ENCODE data around the gene PAXIP1. TPM values are rescaled to one million over a fixed set of nuclear protein-coding genes. Genes with fewer than 3 reads are reported as not detected.

Gene PAXIP1
- polyA plus RNA-seq, 6 donors from 2014 or later, result 1.4 to 2.7 (median 2.0) TPM

GRCh38 chr7:154986200-154986945 is 16.6 kb downstream of the PAXIP1 start:
- H3K27ac Mint-ChIP-seq, result peak overlapping the region in 1 of 6 donors; percentile 17
- no peak for DNase-seq
- H3K27me3 Mint-ChIP-seq, result no peaks in the 10 kb centered on the region
- peaks cover 0 to 5% of the 10 kb centered on the region in 2 donors for H3K36me3 Mint-ChIP-seq
- H3K9me3 Mint-ChIP-seq, result no peaks in the 10 kb centered on the region
- no peak for ATAC-seq (ENCODE audit: low read depth in 2 of 2)
- peaks cover 0 to 10% (median 3%) of the 10 kb centered on the region in 3 donors for H3K4me1 Mint-ChIP-seq
- no peak overlapping the region for H3K4me3 Mint-ChIP-seq

- peaks cover 0 to 10% (median 3%) of the 10 kb centered on the region in 3 donors for H3K4me1 Mint-ChIP-seq
- no peak for DNase-seq
- no peaks in the 10 kb centered on the region for H3K36me3 Mint-ChIP-seq
- H3K27me3 Mint-ChIP-seq, result no peaks in the 10 kb centered on the region
- no peaks in the 10 kb centered on the region for H3K9me3 Mint-ChIP-seq
- no peak for ATAC-seq (ENCODE audit: low read depth in 2 of 2)
- no peak overlapping the region for H3K4me3 Mint-ChIP-seq
- H3K27ac Mint-ChIP-seq, result no peak overlapping the region
Measured at GRCh38 chr7:154985230-154985629, 17.7 kb downstream of the PAXIP1 start.

GRCh38 chr7:154984601-154985188 is 18.2 kb downstream of the PAXIP1 start:
- no peaks in the 10 kb centered on the region for H3K9me3 Mint-ChIP-seq
- H3K4me1 Mint-ChIP-seq, result peaks cover 0 to 10% (median 3%) of the 10 kb centered on the region in 3 donors
- no peaks in the 10 kb centered on the region for H3K27me3 Mint-ChIP-seq
- H3K27ac Mint-ChIP-seq, result no peak overlapping the region
- H3K36me3 Mint-ChIP-seq, result no peaks in the 10 kb centered on the region
- ATAC-seq (ENCODE audit: low read depth in 2 of 2) (no peak), DNase-seq (no peak)
- H3K4me3 Mint-ChIP-seq, result no peak overlapping the region

GRCh38 chr7:154978017-154978416 is 24.9 kb downstream of the PAXIP1 start:
- ATAC-seq (ENCODE audit: low read depth in 2 of 2) (no peak), DNase-seq (no peak)
- Mint-ChIP-seq H3K4me1 (peaks cover 21 to 26% (median 23%) of the 10 kb centered on the region in 3 donors), H3K4me3 (no peak overlapping the region), H3K27me3 (no peaks in the 10 kb centered on the region), H3K36me3 (peaks cover 8 to 14% of the 10 kb centered on the region in 2 donors), H3K9me3 (peaks cover 0 to 3% (median 0%) of the 10 kb centered on the region in 7 donors), H3K27ac (no peak overlapping the region)

- DNase-seq, result no peak
- Mint-ChIP-seq H3K36me3 (peaks cover 8 to 19% of the 10 kb centered on the region in 2 donors), H3K27ac (no peak overlapping the region), H3K9me3 (peaks cover 0 to 3% (median 0%) of the 10 kb centered on the region in 7 donors), H3K4me3 (no peak overlapping the region), H3K27me3 (no peaks in the 10 kb centered on the region), H3K4me1 (peaks cover 20 to 31% (median 20%) of the 10 kb centered on the region in 3 donors)
- no peak for ATAC-seq (ENCODE audit: low read depth in 2 of 2)
Measured at GRCh38 chr7:154977250-154977649, 25.7 kb downstream of the PAXIP1 start.

GRCh38 chr7:154976844-154977243 is 26.1 kb downstream of the PAXIP1 start:
- Mint-ChIP-seq H3K4me3 (no peak overlapping the region), H3K9me3 (peaks cover 0 to 3% (median 0%) of the 10 kb centered on the region in 7 donors)

GRCh38 chr7:154975984-154976383 is 26.9 kb downstream of the PAXIP1 start:
- ATAC-seq (ENCODE audit: low read depth in 2 of 2) (no peak), DNase-seq (no peak)
- no peaks in the 10 kb centered on the region for H3K27me3 Mint-ChIP-seq
- peak overlapping the region in 5 of 6 donors; percentile 1 to 85 (median 53) for H3K27ac Mint-ChIP-seq
- H3K9me3 Mint-ChIP-seq, result peaks cover 0 to 3% (median 0%) of the 10 kb centered on the region in 7 donors
- H3K4me3 Mint-ChIP-seq, result peak overlapping the region in 7 of 8 donors; percentile 1 to 74 (median 30)
- H3K4me1 Mint-ChIP-seq, result peaks cover 17 to 31% (median 20%) of the 10 kb centered on the region in 3 donors
- H3K36me3 Mint-ChIP-seq, result peaks cover 8 to 19% of the 10 kb centered on the region in 2 donors

More at GRCh38 chr7:154976844-154977243, 26.1 kb downstream of the PAXIP1 start:
- Mint-ChIP-seq H3K36me3 (peaks cover 8 to 19% of the 10 kb centered on the region in 2 donors), H3K27ac (peak overlapping the region in 2 of 6 donors; percentile 62 to 78), H3K27me3 (no peaks in the 10 kb centered on the region), H3K4me1 (peaks cover 17 to 31% (median 20%) of the 10 kb centered on the region in 3 donors)
- ATAC-seq (ENCODE audit: low read depth in 2 of 2) (no peak), DNase-seq (no peak)

- peaks cover 8 to 23% of the 10 kb centered on the region in 2 donors for H3K36me3 Mint-ChIP-seq
- H3K9me3 Mint-ChIP-seq, result peaks cover 0 to 3% (median 0%) of the 10 kb centered on the region in 7 donors
- H3K4me1 Mint-ChIP-seq, result peaks cover 17 to 31% (median 20%) of the 10 kb centered on the region in 3 donors
- no peak overlapping the region for H3K4me3 Mint-ChIP-seq
- DNase-seq (no peak), ATAC-seq (ENCODE audit: low read depth in 2 of 2) (no peak)
- H3K27me3 Mint-ChIP-seq, result no peaks in the 10 kb centered on the region
- no peak overlapping the region for H3K27ac Mint-ChIP-seq
Measured at GRCh38 chr7:154973381-154973780, 29.5 kb downstream of the PAXIP1 start.

GRCh38 chr7:154968336-154969001 is 34.5 kb downstream of the PAXIP1 start:
- Mint-ChIP-seq H3K36me3 (peaks cover 21 to 22% of the 10 kb centered on the region in 2 donors), H3K4me3 (no peak overlapping the region), H3K27me3 (no peaks in the 10 kb centered on the region), H3K4me1 (peaks cover 0 to 10% (median 8%) of the 10 kb centered on the region in 3 donors), H3K9me3 (no peaks in the 10 kb centered on the region), H3K27ac (no peak overlapping the region)
- no peak for DNase-seq
- no peak for ATAC-seq (ENCODE audit: low read depth in 2 of 2)

GRCh38 chr7:154967401-154967955 is 35.4 kb downstream of the PAXIP1 start:
- H3K27ac Mint-ChIP-seq, result peak overlapping the region in 1 of 6 donors; percentile 58
- ATAC-seq (ENCODE audit: low read depth in 2 of 2), result no peak
- peaks cover 18 to 22% of the 10 kb centered on the region in 2 donors for H3K36me3 Mint-ChIP-seq
- no peak for DNase-seq
- no peaks in the 10 kb centered on the region for H3K9me3 Mint-ChIP-seq
- H3K4me1 Mint-ChIP-seq, result peaks cover 0 to 7% (median 0%) of the 10 kb centered on the region in 3 donors
- H3K27me3 Mint-ChIP-seq, result no peaks in the 10 kb centered on the region
- H3K4me3 Mint-ChIP-seq, result no peak overlapping the region

GRCh38 chr7:154965014-154965413 is 37.9 kb downstream of the PAXIP1 start:
- H3K36me3 Mint-ChIP-seq, result peaks cover 22 to 23% of the 10 kb centered on the region in 2 donors
- no peak overlapping the region for H3K27ac Mint-ChIP-seq

GRCh38 chr7:154960063-154960790 is 42.7 kb downstream of the PAXIP1 start:
- no peaks in the 10 kb centered on the region for H3K4me1 Mint-ChIP-seq
- peaks cover 8 to 28% of the 10 kb centered on the region in 2 donors for H3K36me3 Mint-ChIP-seq

More at GRCh38 chr7:154965014-154965413, 37.9 kb downstream of the PAXIP1 start:
- H3K4me3 Mint-ChIP-seq, result peak overlapping the region in 1 of 8 donors; percentile 66
- no peaks in the 10 kb centered on the region for H3K9me3 Mint-ChIP-seq
- no peaks in the 10 kb centered on the region for H3K27me3 Mint-ChIP-seq
- DNase-seq (no peak), ATAC-seq (ENCODE audit: low read depth in 2 of 2) (no peak)
- peaks cover 0 to 7% (median 0%) of the 10 kb centered on the region in 3 donors for H3K4me1 Mint-ChIP-seq

More at GRCh38 chr7:154960063-154960790, 42.7 kb downstream of the PAXIP1 start:
- ATAC-seq (ENCODE audit: low read depth in 2 of 2) (no peak), DNase-seq (no peak)
- no peaks in the 10 kb centered on the region for H3K9me3 Mint-ChIP-seq
- no peak overlapping the region for H3K4me3 Mint-ChIP-seq
- H3K27ac Mint-ChIP-seq, result peak overlapping the region in 1 of 6 donors; percentile 27
- H3K27me3 Mint-ChIP-seq, result no peaks in the 10 kb centered on the region
